GM12801 (cell line): ENCODE results near the gene ACSBG1.

Experiments
- TF ChIP-seq, protein P1 (sequence below): IDR thresholded peaks from one replicate; pipeline ENCODE4 v1.5.1; 2011; ENCODE audit warnings: control low read depth; ENCODE audit not compliant: insufficient read length; ENCODE audit errors: extremely low read depth

The ACSBG1 gene

GRCh38 chr15:78147566-78147965 lies 86.8 kb downstream of the ACSBG1 start:
- TF ChIP-seq, protein P1, sequence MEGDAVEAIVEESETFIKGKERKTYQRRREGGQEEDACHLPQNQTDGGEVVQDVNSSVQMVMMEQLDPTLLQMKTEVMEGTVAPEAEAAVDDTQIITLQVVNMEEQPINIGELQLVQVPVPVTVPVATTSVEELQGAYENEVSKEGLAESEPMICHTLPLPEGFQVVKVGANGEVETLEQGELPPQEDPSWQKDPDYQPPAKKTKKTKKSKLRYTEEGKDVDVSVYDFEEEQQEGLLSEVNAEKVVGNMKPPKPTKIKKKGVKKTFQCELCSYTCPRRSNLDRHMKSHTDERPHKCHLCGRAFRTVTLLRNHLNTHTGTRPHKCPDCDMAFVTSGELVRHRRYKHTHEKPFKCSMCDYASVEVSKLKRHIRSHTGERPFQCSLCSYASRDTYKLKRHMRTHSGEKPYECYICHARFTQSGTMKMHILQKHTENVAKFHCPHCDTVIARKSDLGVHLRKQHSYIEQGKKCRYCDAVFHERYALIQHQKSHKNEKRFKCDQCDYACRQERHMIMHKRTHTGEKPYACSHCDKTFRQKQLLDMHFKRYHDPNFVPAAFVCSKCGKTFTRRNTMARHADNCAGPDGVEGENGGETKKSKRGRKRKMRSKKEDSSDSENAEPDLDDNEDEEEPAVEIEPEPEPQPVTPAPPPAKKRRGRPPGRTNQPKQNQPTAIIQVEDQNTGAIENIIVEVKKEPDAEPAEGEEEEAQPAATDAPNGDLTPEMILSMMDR: no peak

GRCh38 chr15:78146425-78147154 lies 87.8 kb downstream of the ACSBG1 start:
- TF ChIP-seq, protein P1: no peak

DNA sequence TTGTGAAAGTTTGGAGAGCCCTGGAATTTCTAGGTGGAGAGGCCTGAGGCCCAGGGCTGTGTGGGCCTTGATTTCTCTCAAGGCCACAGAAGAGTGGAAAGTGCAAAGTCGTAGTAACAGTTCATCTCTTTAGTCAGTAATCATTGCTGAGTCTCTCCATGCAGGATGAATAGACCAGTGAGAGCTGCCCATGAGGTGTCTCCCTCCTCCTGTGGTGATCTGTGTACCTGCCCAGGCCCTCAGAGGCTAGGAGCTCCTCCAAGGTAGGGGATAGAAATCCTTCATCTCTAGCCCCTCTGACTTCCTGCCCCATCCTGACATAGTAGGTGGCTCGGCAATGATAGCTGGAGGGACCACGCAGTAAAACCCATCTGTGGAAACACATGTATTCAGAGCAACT lies 92.0 kb downstream of the ACSBG1 start:
- TF ChIP-seq, protein P1: no peak

DNA sequence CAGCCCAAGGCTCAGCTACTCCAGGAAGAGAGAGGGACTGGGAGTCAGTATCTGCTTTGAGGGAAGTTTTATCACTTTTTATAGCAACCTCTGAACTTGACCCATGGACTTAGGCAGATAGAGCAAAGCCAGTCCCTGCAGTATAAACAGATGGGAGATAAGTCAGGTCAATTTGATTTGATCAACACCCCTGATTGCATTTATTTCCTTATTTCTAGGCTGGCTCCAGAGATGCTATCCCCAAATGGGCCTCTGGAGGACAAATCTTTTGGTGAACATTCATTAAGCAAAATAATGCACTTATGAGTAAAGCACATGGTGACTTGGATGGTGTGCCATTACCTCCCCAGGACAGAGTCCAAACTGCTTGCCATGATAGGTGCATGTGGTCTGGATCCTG lies 94.1 kb downstream of the ACSBG1 start:
- TF ChIP-seq, protein P1: no peak

- TF ChIP-seq, protein P1: no peak
Observed at GRCh38 chr15:78139578-78139977, 94.8 kb downstream of the ACSBG1 start.

GRCh38 chr15:78133801-78134200 lies 100.6 kb downstream of the ACSBG1 start:
- TF ChIP-seq, protein P1: no peak

GRCh38 chr15:78131295-78132061 lies 102.9 kb downstream of the ACSBG1 start, which contains the start of gene CIB2:
CIB2 (minus strand) TSS chr15:78131445; CDS start chr15:78131215, 230 bp downstream.
- TF ChIP-seq, protein P1: no peak
